Activated CD8-positive, alpha-beta memory T cell treated with anti-CD3 and anti-CD28 coated beads, Interleukin-2, amount 50 U/mL, for 1 hour (primary cell): ENCODE results near the gene LRCH3.
"Not testable (repeated sequence)": the region's sequence is repeated elsewhere in the genome, so short reads cannot be mapped to it uniquely, and the experiment has no call there.

ENCODE experiments used
- DNase-seq: peaks from one replicate; pipeline ENCODE4 v3.0.0-alpha.2; 2020; ENCODE audit errors: extremely low read depth

The LRCH3 gene

GRCh38 chr3:197883541-197883940, 92.5 kb downstream of the LRCH3 start:
- no peak for DNase-seq

GRCh38 chr3:197884330-197884729, 93.3 kb downstream of the LRCH3 start:
- DNase-seq = not testable (repeated sequence)

- not testable (repeated sequence) for DNase-seq
These were observed 95.0 kb downstream of the LRCH3 start for GRCh38 chr3:197886052-197886451.

GRCh38 chr3:197887430-197888053, 96.5 kb downstream of the LRCH3 start:
- not testable (repeated sequence) for DNase-seq

- DNase-seq = no peak
These were observed 97.5 kb downstream of the LRCH3 start for GRCh38 chr3:197888511-197888910.

- no peak for DNase-seq
These were observed 98.3 kb downstream of the LRCH3 start for GRCh38 chr3:197889204-197889930.

GRCh38 chr3:197890693-197891092, 99.6 kb downstream of the LRCH3 start:
- DNase-seq = no peak

GRCh38 chr3:197892162-197892561, 101.1 kb downstream of the LRCH3 start:
- DNase-seq = no peak

GRCh38 chr3:197896421-197896820, 105.4 kb downstream of the LRCH3 start:
- no peak for DNase-seq

- DNase-seq = no peak
These were observed 108.9 kb downstream of the LRCH3 start for GRCh38 chr3:197899833-197900478.

- no peak for DNase-seq
These were observed 110.6 kb downstream of the LRCH3 start for GRCh38 chr3:197901626-197902025.

GRCh38 chr3:197906023-197906849, 115.2 kb downstream of the LRCH3 start:
- DNase-seq = peak; percentile 38

GRCh38 chr3:197906850-197907187, 115.8 kb downstream of the LRCH3 start:
- DNase-seq = no peak

GRCh38 chr3:197907196-197907595, 116.1 kb downstream of the LRCH3 start:
- no peak for DNase-seq

- DNase-seq = not testable (repeated sequence)
These were observed 117.5 kb downstream of the LRCH3 start for GRCh38 chr3:197908550-197908949.

- DNase-seq = no peak
These were observed 118.1 kb downstream of the LRCH3 start for GRCh38 chr3:197908957-197909701.

GRCh38 chr3:197912741-197913476, 121.9 kb downstream of the LRCH3 start:
- DNase-seq = no peak

GRCh38 chr3:197913641-197914380, 122.8 kb downstream of the LRCH3 start:
- no peak for DNase-seq

GRCh38 chr3:197921429-197922275, 130.6 kb downstream of the LRCH3 start:
- DNase-seq = not testable (repeated sequence)
